T-cell (primary cell): ENCODE data around the gene LHFPL3. TPM values are rescaled to one million over a fixed set of nuclear protein-coding genes. Genes with fewer than 3 reads are reported as not detected.
"Not testable (repeated sequence)": the region's sequence is repeated elsewhere in the genome, so short reads cannot be mapped to it uniquely, and the experiment has no call there.

Source experiments
- ATAC-seq, 4 experiments: fragments of 200-7000 bp in 3 of 4; fragments of 150-1000 bp in 1 of 4; cut with Tn5 transposase; replicated peaks in 1 of 4; 1 replicate in 3 of 4; 2 replicates in 1 of 4; pipeline ENCODE4 v1.10.0; 2021; ENCODE audit warnings: moderate library complexity in 3 of 4, mild to moderate bottlenecking in 2 of 4, moderate number of reproducible peaks in 1 of 4
- CTCF ChIA-PET, 2 donors: fragments of 300-600 bp; sonication (Branson Sonifier 250); formaldehyde crosslinking; loops; one replicate each; lab custom pipeline; 2022; ENCODE audit warnings: antibody characterized with exemption in 2 of 2; lab: Charles Lee
- POLR2A ChIA-PET, 2 donors: fragments of 300-600 bp; sonication (Branson Sonifier 250); formaldehyde crosslinking; loops; one replicate each; lab custom pipeline; 2022; ENCODE audit warnings: antibody characterized with exemption in 2 of 2; lab: Charles Lee
- DNase-seq, 35 experiments: peaks; one replicate each; pipeline versions ENCODE4 v3.0.0 to v3.0.0-alpha.2; 2013 to 2023
- H3K27ac ChIP-seq: one replicate; pipeline ENCODE4 v1.5.1; 2013; ENCODE audit warnings: low read length
- H3K27me3 ChIP-seq, 2 experiments: replicated peaks in 1 of 2; 1 replicate in 1 of 2; 2 replicates in 1 of 2; pipeline versions ENCODE4 v1.6.1 to v1.7.0; 2013; ENCODE audit warnings: low read length in 1 of 2, mixed read lengths in 1 of 2; ENCODE audit not compliant: control insufficient read depth in 2 of 2, insufficient read depth in 2 of 2; ENCODE audit errors: extremely low read depth in 1 of 2
- H3K36me3 ChIP-seq, 2 donors: 1 replicate in 1 of 2; 2 replicates in 1 of 2; pipeline versions ENCODE4 v1.6.1 to v1.7.0; 2013; ENCODE audit warnings: low read length in 1 of 2; ENCODE audit not compliant: control insufficient read depth in 2 of 2, insufficient read depth in 1 of 2; ENCODE audit errors: extremely low read depth in 1 of 2
- H3K4me1 ChIP-seq, 2 experiments: 1 replicate in 1 of 2; 2 replicates in 1 of 2; pipeline versions ENCODE4 v1.6.1 to v1.7.0; 2013; ENCODE audit warnings: low read length in 2 of 2, mixed read lengths in 1 of 2; ENCODE audit not compliant: insufficient read depth in 2 of 2, control insufficient read depth in 1 of 2; ENCODE audit errors: extremely low read depth in 1 of 2
- H3K4me3 ChIP-seq, 2 donors: 1 replicate in 1 of 2; 2 replicates in 1 of 2; pipeline versions ENCODE4 v1.5.1 to v1.7.0; 2013; ENCODE audit warnings: mild to moderate bottlenecking in 2 of 2, low read length in 1 of 2, moderate library complexity in 1 of 2; ENCODE audit not compliant: control insufficient read depth in 1 of 2; ENCODE audit errors: extremely low read depth in 1 of 2
- H3K9me3 ChIP-seq: 2 replicates; pipeline ENCODE4 v1.7.0; 2013
- H3K27ac Mint-ChIP-seq, 2 donors: one replicate each; pipeline ENCODE4 v1.8.0; 2020 to 2021; ENCODE audit warnings: mild to moderate bottlenecking in 2 of 2, mixed read lengths in 2 of 2
- H3K27me3 Mint-ChIP-seq, 2 donors: one replicate each; pipeline ENCODE4 v1.8.0; 2021 to 2022; ENCODE audit warnings: mixed read lengths in 2 of 2
- H3K36me3 Mint-ChIP-seq: one replicate; pipeline ENCODE4 v1.8.0; 2021; ENCODE audit warnings: mixed read lengths
- H3K4me1 Mint-ChIP-seq, 3 donors: one replicate each; pipeline ENCODE4 v1.8.0; 2020 to 2022; ENCODE audit warnings: mixed read lengths in 3 of 3, mild to moderate bottlenecking in 1 of 3
- H3K4me3 Mint-ChIP-seq, 3 donors: one replicate each; pipeline ENCODE4 v1.8.0; 2020 to 2022; ENCODE audit warnings: mild to moderate bottlenecking in 3 of 3, mixed read lengths in 3 of 3, moderate library complexity in 3 of 3
- H3K9me3 Mint-ChIP-seq, 3 donors: one replicate each; pipeline ENCODE4 v1.8.0; 2020 to 2022; ENCODE audit warnings: mixed read lengths in 3 of 3
- WGBS: methylation state at CpG from one replicate; pipeline ENCODE4 v1.1.5; 2013; ENCODE audit warnings: missing lambda C conversion rate; ENCODE audit not compliant: insufficient coverage; 5-methylcytosine and 5-hydroxymethylcytosine counted together
- total RNA-seq, 35 experiments: library from RNA in 6 of 35; stranded (reverse) in 6 of 35; fragments of 120-200 nt in 1 of 35; gene quantifications; one replicate each; pipeline versions ENCODE4 v1.2.1 to v1.2.4 and lab custom pipeline; 2013 to 2026

LHFPL3 gene
- total RNA-seq, result not detected
- total RNA-seq (2013), result not detected
- total RNA-seq (lab: John Stamatoyannopoulos, UW), result 0 to 0.41 (median 0) reads per million in 29 experiments

DNA sequence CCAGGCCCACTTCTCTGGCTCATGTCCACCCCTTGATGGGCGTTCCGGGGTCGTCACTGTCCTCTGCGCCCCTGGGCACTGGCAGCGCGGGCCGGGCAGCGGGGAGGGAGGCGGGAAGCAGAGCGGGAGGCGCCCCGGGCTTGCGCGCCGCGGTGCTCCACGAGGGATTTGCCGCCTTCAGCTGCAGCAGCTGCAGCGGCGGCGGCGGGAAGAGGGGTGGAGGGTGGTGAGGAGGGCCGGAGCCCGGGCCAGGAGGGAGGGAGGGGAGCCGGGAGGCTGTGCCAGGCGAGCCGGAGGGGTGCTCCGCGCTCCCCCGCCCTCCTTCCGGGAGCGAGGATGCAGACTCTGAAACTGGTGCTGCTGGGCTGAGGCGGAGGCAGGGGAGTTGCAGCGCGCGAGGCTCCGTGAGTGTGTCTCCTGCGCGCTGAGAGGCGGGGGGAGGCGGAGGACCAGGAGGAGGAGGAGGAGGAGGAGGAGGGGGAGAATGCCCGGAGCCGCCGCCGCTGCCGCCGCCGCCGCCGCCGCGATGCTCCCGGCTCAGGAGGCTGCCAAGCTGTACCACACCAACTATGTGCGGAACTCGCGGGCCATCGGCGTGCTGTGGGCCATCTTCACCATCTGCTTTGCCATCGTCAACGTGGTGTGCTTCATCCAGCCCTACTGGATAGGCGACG lies at the start of gene LHFPL3:
TSS of gene LHFPL3 (plus strand) at position 308 of the 674 bp plus-strand sequence.
- H3K9me3 ChIP-seq, result no peaks in the 10 kb centered on the region
- Mint-ChIP-seq H3K4me1 (peaks cover 10 to 15% (median 10%) of the 10 kb centered on the region in 3 donors), H3K27me3 (peaks cover 47 to 51% of the 10 kb centered on the region in 2 donors), H3K36me3 (no peaks in the 10 kb centered on the region), H3K27ac (no peak within 1 kb of the TSS), H3K4me3 (peak within 1 kb of the TSS in 2 of 3 donors; percentile 19 to 49), H3K9me3 (no peaks in the 10 kb centered on the region)
- peaks cover 19 to 21% of the 10 kb centered on the region in 2 experiments for H3K27me3 ChIP-seq
- ATAC-seq, result no peak
- no peak for DNase-seq
- ChIA-PET POLR2A (no interaction called here), CTCF (no interaction called here)
- H3K4me1 ChIP-seq, result peaks cover 0 to 6% of the 10 kb centered on the region in 2 experiments
- H3K36me3 ChIP-seq, result no peaks in the 10 kb centered on the region
- 5% methylated on average over 49 of the region's 62 CpGs for WGBS
- H3K27ac ChIP-seq, result no peak within 1 kb of the TSS
- no peak within 1 kb of the TSS for H3K4me3 ChIP-seq

DNA sequence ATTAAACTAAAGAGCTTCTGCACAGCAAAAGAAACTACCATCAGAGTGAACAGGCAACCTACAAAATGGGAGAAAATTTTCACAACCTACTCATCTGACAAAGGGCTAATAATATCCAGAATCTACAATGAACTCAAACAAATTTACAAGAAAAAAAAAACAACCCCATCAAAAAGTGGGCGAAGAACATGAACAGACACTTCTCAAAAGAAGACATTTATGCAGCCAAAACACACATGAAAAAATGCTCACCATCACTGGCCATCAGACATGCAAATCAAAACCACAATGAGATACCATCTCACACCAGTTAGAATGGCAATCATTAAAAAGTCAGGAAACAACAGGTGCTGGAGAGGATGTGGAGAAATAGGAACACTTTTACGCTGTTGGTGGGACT lies 46.7 kb upstream of the LHFPL3 start:
- H3K27me3 Mint-ChIP-seq, H3K27me3 ChIP-seq, H3K36me3 Mint-ChIP-seq, H3K36me3 ChIP-seq, H3K27ac ChIP-seq, H3K9me3 ChIP-seq, H3K27ac Mint-ChIP-seq, H3K4me3 ChIP-seq, CTCF ChIA-PET, H3K4me3 Mint-ChIP-seq, H3K9me3 Mint-ChIP-seq, DNase-seq, ATAC-seq, POLR2A ChIA-PET, H3K4me1 ChIP-seq, H3K4me1 Mint-ChIP-seq: not testable (repeated sequence)
- no CpG with 5 or more reads among the region's 2 CpGs for WGBS

- WGBS, result no CpG with 5 or more reads among the region's 1 CpG
- ChIA-PET POLR2A (no interaction called here), CTCF (no interaction called here)
- Histone ChIP-seq H3K36me3 (no peaks in the 10 kb centered on the region), H3K4me1 (no peaks in the 10 kb centered on the region), H3K27ac (no peak overlapping the region), H3K27me3 (no peaks in the 10 kb centered on the region), H3K4me3 (no peak overlapping the region), H3K9me3 (no peaks in the 10 kb centered on the region)
- peaks cover 4 to 6% of the 10 kb centered on the region in 2 donors for H3K27me3 Mint-ChIP-seq
- no peak overlapping the region for H3K4me3 Mint-ChIP-seq
- ATAC-seq (no peak), DNase-seq (no peak)
- no peaks in the 10 kb centered on the region for H3K36me3 Mint-ChIP-seq
- no peaks in the 10 kb centered on the region for H3K9me3 Mint-ChIP-seq
- H3K4me1 Mint-ChIP-seq, result no peaks in the 10 kb centered on the region
- no peak overlapping the region for H3K27ac Mint-ChIP-seq
Observed at GRCh38 chr7:104286839-104287238, 41.6 kb upstream of the LHFPL3 start.

DNA sequence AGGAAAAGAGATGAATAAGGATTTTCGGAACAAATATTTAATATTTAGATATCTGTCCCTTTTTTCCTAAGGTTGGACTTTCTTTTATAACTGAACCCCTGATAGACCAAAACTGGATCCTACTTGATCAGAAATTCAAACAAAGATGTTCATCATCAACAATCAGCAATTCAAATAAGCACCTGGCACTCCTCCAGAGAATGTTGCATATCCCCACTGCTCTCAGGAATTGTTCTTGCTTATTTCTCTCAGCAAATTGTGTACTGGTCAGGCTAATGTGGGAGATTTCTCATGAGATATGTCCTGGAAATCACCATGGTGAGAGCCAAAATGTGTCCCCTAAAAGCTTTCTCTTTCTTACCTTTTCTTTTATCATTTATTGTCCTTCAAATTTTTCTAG lies 40.3 kb upstream of the LHFPL3 start:
- ATAC-seq, result no peak
- Mint-ChIP-seq H3K27me3 (peaks cover 4 to 6% of the 10 kb centered on the region in 2 donors), H3K4me1 (no peaks in the 10 kb centered on the region), H3K4me3 (no peak overlapping the region), H3K9me3 (no peaks in the 10 kb centered on the region), H3K27ac (no peak overlapping the region), H3K36me3 (no peaks in the 10 kb centered on the region)
- Histone ChIP-seq H3K27me3 (no peaks in the 10 kb centered on the region), H3K4me1 (no peaks in the 10 kb centered on the region), H3K9me3 (no peaks in the 10 kb centered on the region), H3K36me3 (no peaks in the 10 kb centered on the region), H3K4me3 (no peak overlapping the region), H3K27ac (no peak overlapping the region)
- WGBS, result no CpG with 5 or more reads among the region's 1 CpG
- POLR2A ChIA-PET, result no interaction called here
- CTCF ChIA-PET, result no interaction called here
- DNase-seq, result no peak

- no peaks in the 10 kb centered on the region for H3K9me3 ChIP-seq
- whole genome bisulfite sequencing, result 80% methylated on average over 1 of the region's 3 CpGs
- H3K4me3 ChIP-seq, result no peak overlapping the region
- no peak overlapping the region for H3K4me3 Mint-ChIP-seq
- ATAC-seq, result no peak
- no peaks in the 10 kb centered on the region for H3K4me1 Mint-ChIP-seq
- H3K27me3 Mint-ChIP-seq, result peaks cover 6 to 14% of the 10 kb centered on the region in 2 donors
- no peaks in the 10 kb centered on the region for H3K27me3 ChIP-seq
- no peaks in the 10 kb centered on the region for H3K36me3 ChIP-seq
- POLR2A ChIA-PET, result no interaction called here
- no peak overlapping the region for H3K27ac Mint-ChIP-seq
- CTCF ChIA-PET, result no interaction called here
- H3K27ac ChIP-seq, result no peak overlapping the region
- H3K9me3 Mint-ChIP-seq, result no peaks in the 10 kb centered on the region
- H3K36me3 Mint-ChIP-seq, result no peaks in the 10 kb centered on the region
- no peaks in the 10 kb centered on the region for H3K4me1 ChIP-seq
- DNase-seq, result no peak
Observed at GRCh38 chr7:104294291-104294690, 34.1 kb upstream of the LHFPL3 start.

DNA sequence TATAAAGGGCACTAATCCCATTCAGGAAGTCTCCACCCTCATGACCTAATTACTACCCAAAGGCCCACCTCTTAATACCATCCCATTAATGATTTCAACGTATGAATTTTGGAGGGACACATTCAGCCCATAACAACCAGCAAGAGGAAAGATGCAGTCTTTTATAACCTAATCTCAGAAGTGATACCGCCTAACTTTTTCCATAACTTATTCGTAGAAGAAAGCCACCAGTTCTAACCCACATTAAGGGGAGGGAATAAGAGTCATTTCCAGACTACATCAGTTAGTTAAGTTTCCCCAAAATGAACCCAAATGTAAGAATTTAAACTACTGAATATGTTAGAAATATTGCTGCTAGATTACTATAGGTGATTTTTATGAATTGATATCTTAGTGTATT lies 32.1 kb upstream of the LHFPL3 start:
- peaks cover 9 to 15% of the 10 kb centered on the region in 2 donors for H3K27me3 Mint-ChIP-seq
- ChIA-PET POLR2A (no interaction called here), CTCF (interaction anchor here in 1 of 2 donors (0.7 kb wide), 1 partner anchor 10 kb away, joined by 3 read pairs; no protein-coding TSS in a partner anchor)
- no peaks in the 10 kb centered on the region for H3K9me3 ChIP-seq
- no peaks in the 10 kb centered on the region for H3K4me1 ChIP-seq
- no peaks in the 10 kb centered on the region for H3K4me1 Mint-ChIP-seq
- H3K27me3 ChIP-seq, result no peaks in the 10 kb centered on the region
- H3K9me3 Mint-ChIP-seq, result no peaks in the 10 kb centered on the region
- DNase-seq, result no peak
- no peak for ATAC-seq
- WGBS, result 20% methylated on average over 1 of the region's 3 CpGs
- H3K4me3 Mint-ChIP-seq, result no peak overlapping the region
- H3K36me3 Mint-ChIP-seq, result no peaks in the 10 kb centered on the region
- H3K27ac Mint-ChIP-seq, result no peak overlapping the region
- no peak overlapping the region for H3K27ac ChIP-seq
- H3K4me3 ChIP-seq, result no peak overlapping the region
- H3K36me3 ChIP-seq, result no peaks in the 10 kb centered on the region
